PC-3 (cell line): ENCODE data around the gene RHBDD3. TPM values are rescaled to one million over a fixed set of nuclear protein-coding genes. Genes with fewer than 3 reads are reported as not detected.

Experiments used
- ATAC-seq: fragments of 200-7000 bp; cut with Tn5 transposase; 2 replicates; pipeline ENCODE4 v1.9.1; 2020; ENCODE audit warnings: mild to moderate bottlenecking, moderate library complexity
- BruUV-seq: library from RNA; stranded (reverse); fragments of 400-500 nt; replicated peaks from 2 replicates; lab custom pipeline; 2021; lab: Mats Ljungman, UMichigan
- CTCF ChIA-PET: fragments of 300-600 bp; sonication (Branson Sonifier 250); formaldehyde crosslinking; loops from one replicate; lab custom pipeline; 2022; ENCODE audit warnings: antibody characterized with exemption; lab: Charles Lee
- POLR2A ChIA-PET: fragments of 300-600 bp; sonication (Branson Sonifier 250); formaldehyde crosslinking; loops from one replicate; lab custom pipeline; 2022; ENCODE audit warnings: antibody characterized with exemption; ENCODE audit not compliant: unreplicated experiment; lab: Charles Lee
- DNase-seq: peaks from one replicate; pipeline ENCODE4 v3.0.0-alpha.2; 2015
- H2AFZ ChIP-seq: fragments of 300-600 bp; sonication (generic); 2 replicates; pipeline ENCODE4 v1.6.0; 2016; ENCODE audit warnings: antibody characterized with exemption, low read length
- H3F3A ChIP-seq: fragments of 300-600 bp; sonication (generic); one replicate; pipeline ENCODE4 v1.6.0; 2017; ENCODE audit warnings: antibody characterized with exemption, low read length, control low read depth, mild to moderate bottlenecking; ENCODE audit not compliant: unreplicated experiment
- H3K27ac ChIP-seq: fragments of 300-600 bp; sonication (generic); 2 replicates; pipeline ENCODE4 v1.5.1; 2016; ENCODE audit warnings: mild to moderate bottlenecking, low read length
- H3K27me3 ChIP-seq: fragments of 300-600 bp; sonication (generic); 2 replicates; pipeline ENCODE4 v1.6.1; 2016; ENCODE audit warnings: low read length, mixed read lengths
- H3K36me3 ChIP-seq: fragments of 300-600 bp; sonication (generic); 2 replicates; pipeline ENCODE4 v1.6.1; 2016; ENCODE audit warnings: low read depth, mixed run types, low read length, mixed read lengths
- H3K4me1 ChIP-seq: fragments of 300-600 bp; sonication (generic); 2 replicates; pipeline ENCODE4 v1.5.1; 2016; ENCODE audit warnings: low read length; ENCODE audit not compliant: insufficient read depth
- H3K4me2 ChIP-seq: fragments of 300-600 bp; sonication (generic); 2 replicates; pipeline ENCODE4 v1.6.0; 2016; ENCODE audit warnings: low read length
- H3K4me3 ChIP-seq: fragments of 300-600 bp; sonication (generic); 2 replicates; pipeline ENCODE4 v1.5.1; 2016; ENCODE audit warnings: mild to moderate bottlenecking, low read length, mixed read lengths
- H3K79me2 ChIP-seq: fragments of 300-600 bp; sonication (generic); 2 replicates; pipeline ENCODE4 v1.6.1; 2017; ENCODE audit warnings: low read length, mixed read lengths
- H3K9ac ChIP-seq: fragments of 300-600 bp; sonication (generic); 2 replicates; pipeline ENCODE4 v1.6.0; 2016; ENCODE audit warnings: mild to moderate bottlenecking, low read length
- H3K9me2 ChIP-seq: fragments of 300-600 bp; sonication (generic); replicated peaks from 2 replicates; pipeline ENCODE4 v1.6.1; 2016; ENCODE audit warnings: mixed run types, low read length, mixed read lengths
- H3K9me3 ChIP-seq: fragments of 300-600 bp; sonication (generic); 2 replicates; pipeline ENCODE4 v1.6.1; 2016; ENCODE audit warnings: low read length, mixed read lengths
- H4K20me1 ChIP-seq: fragments of 300-600 bp; sonication (generic); 2 replicates; pipeline ENCODE4 v1.6.1; 2016; ENCODE audit warnings: low read length, mixed read lengths
- CTCF ChIP-seq: fragments of 300-600 bp; sonication (generic); conservative IDR thresholded peaks from 2 replicates; pipeline ENCODE4 v1.5.1; 2017; ENCODE audit warnings: antibody characterized with exemption, low read depth, mild to moderate bottlenecking, low read length
- EZH2 ChIP-seq: fragments of 300-600 bp; sonication (generic); IDR thresholded peaks from one replicate; pipeline ENCODE4 v1.6.1; 2017; ENCODE audit warnings: antibody characterized with exemption, mild to moderate bottlenecking, low read length; ENCODE audit not compliant: unreplicated experiment
- EZH2phosphoT487 ChIP-seq: fragments of 300-600 bp; sonication (generic); IDR thresholded peaks from 2 replicates; pipeline ENCODE4 v1.6.1; 2018; ENCODE audit warnings: mild to moderate bottlenecking, antibody characterized with exemption, low read length, borderline replicate concordance
- intact Hi-C: fragments of 100-400 bp; cut with micrococcal nuclease; formaldehyde crosslinking; loops from 2 replicates; pipeline ENCODE4 v1.9.0; 2023
- total RNA-seq: library from RNA; depleted of rRNA; stranded (reverse); fragments of >200 nt; gene quantifications from 2 replicates; pipeline ENCODE4 v1.2.3, GENCODE V29; 2014

RHBDD3 gene
- total RNA-seq, 1 experiment from 2014 or later: 23.7 TPM

- intact Hi-C loops: no loop called here
- Histone ChIP-seq H3K79me2 (no peaks in the 10 kb centered on the region), H4K20me1 (no peaks in the 10 kb centered on the region), H3K4me2 (no peak overlapping the region), H3K4me3 (no peak overlapping the region), H3K27me3 (no peaks in the 10 kb centered on the region), H3K36me3 (peaks cover 36% of the 10 kb centered on the region), H3F3A (peaks cover 6% of the 10 kb centered on the region), H3K9me2 (no peaks in the 10 kb centered on the region), H3K4me1 (no peaks in the 10 kb centered on the region), H3K27ac (no peak overlapping the region), H3K9me3 (no peaks in the 10 kb centered on the region), H3K9ac (no peak overlapping the region), H2AFZ (no peak overlapping the region)
- ChIA-PET POLR2A (no interaction called here), CTCF (no interaction called here)
- DNase-seq: no peak
- no peak for TF ChIP-seq EZH2phosphoT487
- TF ChIP-seq CTCF: no peak
- TF ChIP-seq EZH2: no peak
- peak; percentile 7; the same call in 1 of the 2 replicates for ATAC-seq
- no TSS peak for BruUV-seq
Observed at GRCh38 chr22:29300807-29301601, 33.2 kb upstream of the RHBDD3 start.

GRCh38 chr22:29300467-29300806, 32.7 kb upstream of the RHBDD3 start:
- H3K27ac ChIP-seq: no peak overlapping the region
- no peak for DNase-seq
- H3F3A ChIP-seq: peaks cover 6% of the 10 kb centered on the region
- no peak for TF ChIP-seq EZH2
- H3K4me3 ChIP-seq: no peak overlapping the region
- H4K20me1 ChIP-seq: 0 out of 2 replicates have a peak, but pooled peaks cover 4% of the 10 kb centered on the region
- H3K9me3 ChIP-seq: no peaks in the 10 kb centered on the region
- H3K9me2 ChIP-seq: no peaks in the 10 kb centered on the region
- ChIA-PET POLR2A (no interaction called here), CTCF (no interaction called here)
- H3K4me1 ChIP-seq: no peaks in the 10 kb centered on the region
- H3K4me2 ChIP-seq: no peak overlapping the region
- BruUV-seq: no TSS peak
- no peak overlapping the region for H3K9ac ChIP-seq
- H3K36me3 ChIP-seq: peaks cover 42% of the 10 kb centered on the region
- intact Hi-C loops: no loop called here
- H3K27me3 ChIP-seq: no peaks in the 10 kb centered on the region
- H3K79me2 ChIP-seq: no peaks in the 10 kb centered on the region
- H2AFZ ChIP-seq: no peak overlapping the region
- ATAC-seq: no peak

GRCh38 chr22:29299136-29299900, 31.5 kb upstream of the RHBDD3 start:
- BruUV-seq: no TSS peak
- H3K36me3 ChIP-seq: peaks cover 52% of the 10 kb centered on the region
- H3K4me3 ChIP-seq: no peak overlapping the region
- CTCF ChIA-PET: interaction anchor here (0.6 kb wide), 1 partner anchor 266 kb away, joined by 3 read pairs; no protein-coding TSS in a partner anchor
- intact Hi-C loops: no loop called here
- H3K27me3 ChIP-seq: no peaks in the 10 kb centered on the region
- ATAC-seq (no peak), DNase-seq (no peak)
- peaks cover 6% of the 10 kb centered on the region for H3F3A ChIP-seq
- H2AFZ ChIP-seq: no peak overlapping the region
- H3K9me2 ChIP-seq: no peaks in the 10 kb centered on the region
- no peaks in the 10 kb centered on the region for H3K4me1 ChIP-seq
- H4K20me1 ChIP-seq: 0 out of 2 replicates have a peak, but pooled peaks cover 4% of the 10 kb centered on the region
- H3K9ac ChIP-seq: no peak overlapping the region
- TF ChIP-seq EZH2phosphoT487 (no peak), CTCF (no peak), EZH2 (no peak)
- no peaks in the 10 kb centered on the region for H3K9me3 ChIP-seq
- H3K4me2 ChIP-seq: no peak overlapping the region
- no peaks in the 10 kb centered on the region for H3K79me2 ChIP-seq
- POLR2A ChIA-PET: interaction anchor here (0.7 kb wide), 1 partner anchor 12 kb away, joined by 3 read pairs; no protein-coding TSS in a partner anchor
- H3K27ac ChIP-seq: no peak overlapping the region
